ENCODE results near the gene RTN4R.

DNA sequence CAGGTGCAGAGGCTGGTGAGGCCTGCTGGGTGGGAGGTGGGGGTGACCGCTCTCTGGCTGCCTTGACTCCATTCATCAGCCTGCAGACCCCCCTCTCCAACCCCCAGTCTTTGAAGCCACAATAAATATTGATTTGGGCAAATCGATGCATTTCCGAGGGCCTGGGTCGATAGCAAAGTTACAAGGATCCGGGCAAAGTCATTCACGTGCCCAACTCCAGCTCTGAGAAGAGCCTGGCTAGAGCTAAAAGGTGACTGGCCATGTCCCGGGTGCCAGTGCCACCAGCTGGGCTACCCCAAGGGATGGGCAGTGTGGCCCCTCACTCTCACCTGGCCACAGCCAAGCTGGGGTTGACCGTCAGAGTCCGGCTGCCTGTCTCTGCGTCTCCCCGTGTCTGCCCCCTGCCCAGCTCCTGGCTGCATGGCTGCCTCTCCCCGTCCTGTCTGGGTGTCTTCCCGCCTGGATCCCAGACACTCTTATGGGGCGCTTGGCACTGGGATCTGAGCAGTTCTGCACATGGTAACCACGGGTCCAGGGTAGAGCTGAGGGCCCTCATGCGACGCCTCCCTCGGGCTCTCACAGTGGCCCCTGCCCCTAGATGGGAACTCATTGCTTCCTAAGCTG is 70.6 kb downstream of the RTN4R start:
- TF ChIP-seq, protein P1, sequence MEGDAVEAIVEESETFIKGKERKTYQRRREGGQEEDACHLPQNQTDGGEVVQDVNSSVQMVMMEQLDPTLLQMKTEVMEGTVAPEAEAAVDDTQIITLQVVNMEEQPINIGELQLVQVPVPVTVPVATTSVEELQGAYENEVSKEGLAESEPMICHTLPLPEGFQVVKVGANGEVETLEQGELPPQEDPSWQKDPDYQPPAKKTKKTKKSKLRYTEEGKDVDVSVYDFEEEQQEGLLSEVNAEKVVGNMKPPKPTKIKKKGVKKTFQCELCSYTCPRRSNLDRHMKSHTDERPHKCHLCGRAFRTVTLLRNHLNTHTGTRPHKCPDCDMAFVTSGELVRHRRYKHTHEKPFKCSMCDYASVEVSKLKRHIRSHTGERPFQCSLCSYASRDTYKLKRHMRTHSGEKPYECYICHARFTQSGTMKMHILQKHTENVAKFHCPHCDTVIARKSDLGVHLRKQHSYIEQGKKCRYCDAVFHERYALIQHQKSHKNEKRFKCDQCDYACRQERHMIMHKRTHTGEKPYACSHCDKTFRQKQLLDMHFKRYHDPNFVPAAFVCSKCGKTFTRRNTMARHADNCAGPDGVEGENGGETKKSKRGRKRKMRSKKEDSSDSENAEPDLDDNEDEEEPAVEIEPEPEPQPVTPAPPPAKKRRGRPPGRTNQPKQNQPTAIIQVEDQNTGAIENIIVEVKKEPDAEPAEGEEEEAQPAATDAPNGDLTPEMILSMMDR (conservative IDR thresholded peaks at IDR 0.05 in 1 of 2, IDR thresholded peaks at IDR 0.05 in 1 of 2; ENCODE audit: low read depth in 1 of 2, low read length in 2 of 2) = no peak
- no peak for TF ChIP-seq EZH2 (IDR thresholded peaks at IDR 0.05; ENCODE audit: low read length, missing control alignments)

All from fibroblast of lung (primary cell).